Ishikawa (cell line): Measurements from ENCODE around the gene ABCC4.

Source experiments
- CEBPB ChIP-seq: IDR thresholded peaks from 2 replicates; pipeline ENCODE4 v1.6.1; 2012
- CREB1 ChIP-seq: IDR thresholded peaks from 2 replicates; pipeline ENCODE4 v1.6.1; 2012; ENCODE audit warnings: low read depth
- EP300 ChIP-seq: IDR thresholded peaks from 2 replicates; pipeline ENCODE4 v1.6.1; 2012; ENCODE audit warnings: borderline replicate concordance
- MAX ChIP-seq: IDR thresholded peaks from 2 replicates; pipeline ENCODE4 v1.6.1; 2012
- RAD21 ChIP-seq: IDR thresholded peaks from 2 replicates; pipeline ENCODE4 v1.6.1; 2012; ENCODE audit warnings: low read depth
- TCF12 ChIP-seq: IDR thresholded peaks from 2 replicates; pipeline ENCODE4 v1.6.1; 2012; ENCODE audit warnings: low read depth
- TEAD4 ChIP-seq: IDR thresholded peaks from 2 replicates; pipeline ENCODE4 v1.6.1; 2012
- YY1 ChIP-seq: IDR thresholded peaks from 2 replicates; pipeline ENCODE4 v1.6.1; 2012; ENCODE audit warnings: low read depth
- TF ChIP-seq, protein P1 (sequence below): IDR thresholded peaks from 2 replicates; pipeline ENCODE4 v1.6.1; 2012
- TF ChIP-seq, protein P2 (sequence below): IDR thresholded peaks from 2 replicates; pipeline ENCODE4 v1.6.1; 2012; ENCODE audit warnings: low read depth, mild to moderate bottlenecking

DNA sequence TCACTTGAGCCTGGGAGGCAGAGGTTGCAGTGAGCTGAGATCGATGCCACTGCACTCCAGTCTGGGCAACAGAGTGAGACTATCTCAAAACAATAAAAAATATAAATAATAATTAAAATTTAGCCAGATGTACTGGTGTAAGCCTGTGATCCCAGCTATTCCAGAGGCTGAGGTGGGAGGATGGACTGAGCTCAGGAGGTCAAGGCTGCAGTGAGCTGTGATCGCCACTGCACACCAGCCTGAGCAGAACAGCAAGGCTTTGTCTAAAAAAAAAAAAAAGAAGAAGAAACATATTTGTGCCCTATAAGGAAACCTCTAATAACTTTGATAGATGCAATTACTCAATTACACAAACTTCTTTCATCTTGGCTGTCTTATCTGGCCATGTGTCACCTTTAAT, 52.3 kb downstream of the ABCC4 start:
- TF ChIP-seq TCF12 (no peak), EP300 (no peak), RAD21 (no peak), MAX (no peak), YY1 (no peak), CEBPB (no peak), CREB1 (no peak), TEAD4 (no peak)
- TF ChIP-seq, protein P1, sequence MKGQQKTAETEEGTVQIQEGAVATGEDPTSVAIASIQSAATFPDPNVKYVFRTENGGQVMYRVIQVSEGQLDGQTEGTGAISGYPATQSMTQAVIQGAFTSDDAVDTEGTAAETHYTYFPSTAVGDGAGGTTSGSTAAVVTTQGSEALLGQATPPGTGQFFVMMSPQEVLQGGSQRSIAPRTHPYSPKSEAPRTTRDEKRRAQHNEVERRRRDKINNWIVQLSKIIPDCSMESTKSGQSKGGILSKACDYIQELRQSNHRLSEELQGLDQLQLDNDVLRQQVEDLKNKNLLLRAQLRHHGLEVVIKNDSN = no peak
- TF ChIP-seq, protein P2, sequence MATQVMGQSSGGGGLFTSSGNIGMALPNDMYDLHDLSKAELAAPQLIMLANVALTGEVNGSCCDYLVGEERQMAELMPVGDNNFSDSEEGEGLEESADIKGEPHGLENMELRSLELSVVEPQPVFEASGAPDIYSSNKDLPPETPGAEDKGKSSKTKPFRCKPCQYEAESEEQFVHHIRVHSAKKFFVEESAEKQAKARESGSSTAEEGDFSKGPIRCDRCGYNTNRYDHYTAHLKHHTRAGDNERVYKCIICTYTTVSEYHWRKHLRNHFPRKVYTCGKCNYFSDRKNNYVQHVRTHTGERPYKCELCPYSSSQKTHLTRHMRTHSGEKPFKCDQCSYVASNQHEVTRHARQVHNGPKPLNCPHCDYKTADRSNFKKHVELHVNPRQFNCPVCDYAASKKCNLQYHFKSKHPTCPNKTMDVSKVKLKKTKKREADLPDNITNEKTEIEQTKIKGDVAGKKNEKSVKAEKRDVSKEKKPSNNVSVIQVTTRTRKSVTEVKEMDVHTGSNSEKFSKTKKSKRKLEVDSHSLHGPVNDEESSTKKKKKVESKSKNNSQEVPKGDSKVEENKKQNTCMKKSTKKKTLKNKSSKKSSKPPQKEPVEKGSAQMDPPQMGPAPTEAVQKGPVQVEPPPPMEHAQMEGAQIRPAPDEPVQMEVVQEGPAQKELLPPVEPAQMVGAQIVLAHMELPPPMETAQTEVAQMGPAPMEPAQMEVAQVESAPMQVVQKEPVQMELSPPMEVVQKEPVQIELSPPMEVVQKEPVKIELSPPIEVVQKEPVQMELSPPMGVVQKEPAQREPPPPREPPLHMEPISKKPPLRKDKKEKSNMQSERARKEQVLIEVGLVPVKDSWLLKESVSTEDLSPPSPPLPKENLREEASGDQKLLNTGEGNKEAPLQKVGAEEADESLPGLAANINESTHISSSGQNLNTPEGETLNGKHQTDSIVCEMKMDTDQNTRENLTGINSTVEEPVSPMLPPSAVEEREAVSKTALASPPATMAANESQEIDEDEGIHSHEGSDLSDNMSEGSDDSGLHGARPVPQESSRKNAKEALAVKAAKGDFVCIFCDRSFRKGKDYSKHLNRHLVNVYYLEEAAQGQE = no peak
